Fibroblast of skin of scalp (primary cell): ENCODE measurements around the gene F13A1. TPM values are rescaled to one million over a fixed set of nuclear protein-coding genes. Genes with fewer than 3 reads are reported as not detected.

ENCODE experiments used
- DNase-seq: peaks from one replicate; pipeline ENCODE4 v3.0.0-alpha.2; 2013
- polyA plus RNA-seq, 2 experiments: library from polyadenylated mRNA; unstranded; fragments of 120-200 nt; gene quantifications; one replicate each; pipeline ENCODE4 v1.2.1, GENCODE V29; 2013; ENCODE audit not compliant: insufficient read length in 2 of 2

Gene F13A1
- polyA plus RNA-seq (2013, experiment 1 of 2; ENCODE audit: insufficient read length), result 0.26 TPM
- polyA plus RNA-seq (2013, experiment 2 of 2; ENCODE audit: insufficient read length), result 1.2 TPM

DNA sequence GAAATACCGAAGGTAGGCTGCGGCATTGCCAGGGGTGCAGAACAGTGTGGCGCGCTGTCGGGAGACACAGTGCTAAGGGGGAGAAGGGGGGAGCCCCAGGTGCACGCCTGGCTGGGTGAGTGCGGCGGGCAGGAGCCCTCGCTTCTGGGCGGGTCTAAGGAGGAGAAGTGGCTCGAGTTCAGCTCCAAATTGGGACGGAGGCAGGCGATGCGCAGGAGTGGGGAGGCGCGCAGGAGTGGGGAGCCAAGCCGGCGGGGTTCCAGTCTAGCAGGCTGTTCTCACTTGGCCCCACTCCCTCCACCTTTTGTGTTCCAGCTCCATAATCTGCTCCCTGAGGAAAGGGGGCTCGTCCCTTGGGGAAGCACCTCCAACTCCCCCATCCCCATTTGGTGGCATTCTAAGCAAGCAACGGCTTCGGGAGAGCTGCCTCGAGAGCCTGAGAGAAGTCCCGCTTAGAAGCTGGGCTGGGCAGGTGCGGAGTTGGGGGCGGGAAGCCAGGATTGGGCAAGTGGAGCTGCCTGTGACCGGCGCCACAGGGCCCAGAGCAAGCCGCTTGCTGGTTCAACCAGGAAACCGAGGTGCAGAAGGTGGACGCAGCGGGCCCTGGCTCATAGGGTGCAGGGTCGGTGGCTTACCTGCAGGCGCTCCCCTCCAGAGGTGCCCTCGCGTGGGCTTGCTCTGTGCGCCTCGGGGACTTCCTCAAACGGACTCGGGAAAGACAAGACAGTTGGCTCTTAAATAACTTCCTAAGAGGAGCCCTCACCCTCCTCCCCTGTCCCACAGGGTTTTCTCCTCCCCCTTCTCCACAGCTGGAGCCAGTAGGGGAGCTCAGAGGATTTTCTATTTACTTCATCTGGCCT lies at the start of gene F13A1:
F13A1 (minus strand) TSS at position 711 of the 860 bp plus-strand sequence. CDS start 1,998 bp downstream, outside the sequence.
- peak; percentile 14 for DNase-seq

- no peak for DNase-seq
Observed at GRCh38 chr6:6368684-6369052, 48.2 kb upstream of the F13A1 start.

DNA sequence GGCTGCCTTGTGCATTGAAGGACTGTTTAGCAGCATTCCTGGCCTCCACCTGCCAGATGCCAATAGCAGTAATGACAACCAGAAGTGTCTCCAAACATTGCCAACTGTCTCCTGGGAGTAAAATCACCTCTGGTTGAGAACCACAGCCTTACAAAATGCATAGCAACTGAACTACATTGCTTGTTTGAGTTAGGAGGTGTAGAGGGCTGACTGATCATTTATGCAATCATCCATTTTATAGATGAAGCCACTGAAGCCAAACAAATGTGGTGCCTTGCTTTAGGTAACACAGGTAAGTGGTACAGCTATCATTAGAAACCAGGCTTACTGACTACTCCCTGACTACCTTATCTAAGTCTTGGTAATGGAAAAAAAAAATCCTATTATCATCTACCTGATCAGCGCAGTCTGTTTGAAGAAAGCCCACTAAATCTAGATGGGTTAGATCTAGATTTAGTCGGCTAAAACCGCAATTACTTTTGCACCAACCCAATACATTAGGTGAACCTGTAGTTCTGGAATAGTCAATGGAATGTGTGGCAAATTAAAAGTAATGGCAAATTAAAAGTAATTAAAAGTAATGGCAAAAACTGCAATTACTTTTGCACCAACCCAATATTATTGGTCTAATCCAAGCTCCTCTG lies 47.7 kb upstream of the F13A1 start:
- DNase-seq, result no peak

- DNase-seq, result no peak
Observed at GRCh38 chr6:6366803-6367202, 46.3 kb upstream of the F13A1 start.

GRCh38 chr6:6365242-6365641 lies 44.8 kb upstream of the F13A1 start:
- no peak for DNase-seq

GRCh38 chr6:6362056-6362840 lies 41.8 kb upstream of the F13A1 start:
- no peak for DNase-seq

DNA sequence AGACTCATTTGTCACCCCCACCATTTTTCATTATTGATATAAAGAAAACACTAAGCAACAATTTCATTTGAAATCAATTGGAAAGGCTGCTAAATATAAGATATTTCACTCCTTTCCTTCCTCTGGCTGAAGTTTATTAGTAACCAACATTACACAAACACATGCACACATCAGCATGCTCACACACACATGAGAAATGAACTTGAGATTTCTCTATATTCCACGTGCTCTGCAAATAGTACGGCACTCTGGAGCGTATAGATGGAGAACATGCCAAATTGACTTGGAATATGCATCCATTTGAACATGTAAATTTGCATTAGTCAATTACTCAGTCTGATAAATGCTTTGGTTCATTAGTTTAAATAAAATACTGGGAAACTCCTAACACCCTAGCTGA lies 37.1 kb upstream of the F13A1 start:
- DNase-seq, result no peak

DNA sequence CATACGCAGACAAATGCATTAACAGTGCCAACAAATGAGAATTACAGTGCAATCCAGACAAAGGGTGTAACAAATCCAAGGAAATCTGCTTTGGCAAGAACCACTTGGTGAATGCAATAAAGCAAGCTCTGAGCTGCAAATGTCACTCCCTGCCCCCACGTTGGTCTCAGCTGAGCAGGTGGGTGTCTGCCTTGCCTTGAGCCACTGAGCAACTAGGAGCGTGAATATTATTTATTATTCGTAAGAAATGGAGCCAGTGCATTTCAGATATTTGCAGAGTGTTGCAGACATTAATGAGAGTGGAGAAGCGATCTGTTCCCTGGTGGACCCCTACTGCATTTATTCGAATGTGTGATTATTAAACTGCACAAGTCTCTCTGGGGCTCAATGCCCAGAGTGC lies 36.6 kb upstream of the F13A1 start:
- DNase-seq, result no peak

DNA sequence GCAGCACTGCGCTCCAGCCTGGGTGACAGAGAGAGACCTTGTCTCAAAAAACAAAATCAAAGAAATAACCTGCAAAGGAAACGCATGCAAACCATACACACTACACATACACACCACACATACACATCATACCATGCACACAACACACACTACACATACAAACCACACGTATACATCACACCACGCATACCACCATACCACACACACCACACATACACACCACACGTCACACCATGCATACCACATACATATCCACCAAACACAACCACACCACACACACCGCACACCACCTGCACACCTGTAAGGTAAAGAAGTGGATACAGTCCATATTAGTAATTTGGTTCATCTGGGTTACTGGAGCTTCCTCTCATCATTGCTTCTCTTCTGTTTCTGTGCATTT lies 32.3 kb upstream of the F13A1 start:
- no peak for DNase-seq

DNA sequence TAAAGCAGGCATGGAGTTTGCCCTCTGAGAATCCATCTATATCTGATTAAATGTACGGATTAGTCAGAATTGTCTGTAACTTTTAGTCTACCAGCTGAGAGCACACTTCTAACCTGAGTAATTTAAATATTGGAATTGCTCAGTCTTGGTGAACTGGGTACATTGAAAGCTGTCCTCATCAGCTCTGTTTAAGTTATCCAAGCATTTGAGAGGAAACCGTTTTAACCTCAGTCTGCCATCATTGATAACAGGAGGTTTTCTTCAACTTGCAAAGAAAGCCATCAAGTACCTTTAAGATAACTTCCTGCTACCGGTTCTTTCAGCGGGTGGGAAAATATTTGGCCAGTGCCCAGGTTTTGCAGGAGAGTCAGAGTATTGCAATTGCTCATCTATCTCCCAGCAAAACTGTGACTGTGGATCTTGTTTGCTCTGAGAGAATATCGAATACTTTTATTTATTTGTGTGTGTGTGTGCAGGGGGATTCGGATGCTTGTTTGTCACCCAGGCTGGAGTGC lies 31.1 kb upstream of the F13A1 start:
- DNase-seq, result no peak

DNA sequence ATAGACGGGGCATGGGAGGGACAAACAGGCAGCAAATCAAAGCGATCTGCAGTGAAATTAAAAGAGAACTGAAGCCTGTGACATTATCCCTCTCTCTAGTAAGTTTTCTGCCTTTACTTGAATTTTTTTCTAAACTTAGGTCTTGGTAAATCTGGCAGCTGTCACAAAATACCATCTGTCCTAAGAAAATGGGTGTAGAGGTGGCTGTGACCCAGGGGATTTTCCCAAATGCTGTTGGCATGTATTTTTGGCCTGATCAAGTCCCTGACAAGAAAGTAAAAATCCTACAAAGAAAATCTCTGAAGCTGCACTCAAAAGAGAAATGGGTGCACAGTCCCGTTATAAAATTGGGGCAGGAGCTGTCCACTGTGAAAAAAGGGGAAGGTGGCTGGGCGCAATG lies 30.2 kb upstream of the F13A1 start:
- DNase-seq, result no peak

- no peak for DNase-seq
Observed at GRCh38 chr6:6348256-6348655, 27.8 kb upstream of the F13A1 start.

DNA sequence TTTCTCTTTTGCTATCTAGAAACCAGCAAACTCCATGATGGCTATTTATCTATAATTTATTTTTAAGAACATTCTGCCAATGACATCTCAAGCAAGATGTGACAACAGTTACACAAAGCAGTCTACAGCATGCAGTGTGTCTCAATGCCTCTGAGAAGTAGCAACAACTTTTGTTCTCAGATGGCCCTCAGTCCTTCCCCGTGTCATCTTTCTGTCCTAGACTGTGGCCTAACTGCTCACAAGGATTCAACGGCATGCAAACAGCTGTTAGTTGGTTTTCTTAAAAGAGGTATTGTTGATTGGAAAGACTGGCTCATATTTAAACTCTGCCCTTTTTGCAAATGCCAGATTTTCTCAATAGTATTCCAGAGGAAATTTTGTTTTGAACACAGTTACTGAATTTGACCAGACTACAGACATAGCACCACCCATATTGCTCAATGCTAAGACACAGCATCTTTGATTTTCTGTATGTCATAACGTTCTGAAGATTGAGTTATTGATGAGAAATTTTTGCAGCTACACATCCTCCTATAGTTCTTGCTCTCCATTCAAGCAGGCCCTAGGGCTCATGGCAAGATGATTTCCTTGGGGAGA lies 26.1 kb upstream of the F13A1 start:
- DNase-seq, result no peak

DNA sequence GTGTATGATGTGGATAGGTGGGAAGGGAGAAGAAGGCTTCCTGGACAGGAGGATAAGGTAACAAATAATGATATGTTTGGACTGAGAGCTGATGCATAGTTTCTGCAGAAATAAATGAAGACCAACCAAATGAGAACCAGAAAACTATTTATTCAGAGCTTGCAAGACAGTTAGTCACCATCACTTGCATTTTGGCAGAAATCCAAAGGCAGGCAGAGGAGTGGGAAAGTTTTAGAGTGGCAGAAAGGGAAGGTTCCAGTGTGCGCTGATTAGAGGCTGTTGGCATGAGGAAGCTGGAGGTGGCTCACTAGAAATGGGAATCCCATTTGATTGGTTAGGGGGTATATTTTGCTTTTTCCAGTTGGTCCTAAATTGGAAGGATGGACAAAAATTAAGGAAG lies 13.0 kb upstream of the F13A1 start:
- peak; percentile 94 for DNase-seq

DNA sequence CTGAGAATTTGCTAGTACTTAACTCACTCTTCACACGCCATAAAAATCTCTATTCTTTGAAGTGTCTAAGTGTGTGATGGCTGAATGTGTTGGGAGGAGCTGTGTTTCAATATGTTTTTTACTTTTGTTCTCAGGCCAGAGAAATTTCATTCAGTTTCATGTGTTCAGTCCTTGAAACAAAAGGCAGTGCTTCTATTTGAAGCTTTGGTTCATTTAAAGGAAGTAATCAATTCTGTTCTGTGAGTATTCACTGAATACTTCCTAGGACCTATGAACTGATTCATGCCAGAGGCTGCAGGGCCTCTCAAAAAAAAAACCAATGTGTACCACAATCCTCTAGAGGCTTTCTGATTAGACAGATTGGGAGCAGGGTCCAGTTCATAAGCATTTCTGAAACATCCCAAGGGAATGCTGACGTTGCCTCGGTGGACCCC lies 12.4 kb upstream of the F13A1 start:
- DNase-seq, result peak; percentile 71

- peak; percentile 40 for DNase-seq
Observed at GRCh38 chr6:6331946-6332601, 11.6 kb upstream of the F13A1 start.

- peak; percentile 20 for DNase-seq
Observed at GRCh38 chr6:6331393-6331792, 10.9 kb upstream of the F13A1 start.

DNA sequence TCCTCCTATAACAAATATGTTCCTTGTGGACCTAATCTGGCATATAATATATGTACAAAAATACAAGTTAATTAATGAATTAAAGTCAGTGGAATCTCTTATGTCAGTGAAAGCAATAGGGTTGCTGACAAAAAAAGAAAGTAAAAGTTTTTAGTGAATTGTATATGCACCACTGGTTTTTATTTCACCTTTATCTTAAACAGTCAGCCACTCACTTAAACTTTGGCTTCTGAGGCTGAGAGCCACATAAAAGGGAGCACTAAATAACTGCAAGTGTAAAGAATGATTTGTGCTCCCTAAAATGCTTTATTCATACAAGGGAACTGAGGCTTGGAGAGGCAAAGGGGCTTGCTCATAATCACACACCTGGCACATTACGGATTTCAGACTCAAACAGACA lies 9.9 kb upstream of the F13A1 start:
- no peak for DNase-seq

- DNase-seq, result no peak
Observed at GRCh38 chr6:6328451-6328850, 8.0 kb upstream of the F13A1 start.

DNA sequence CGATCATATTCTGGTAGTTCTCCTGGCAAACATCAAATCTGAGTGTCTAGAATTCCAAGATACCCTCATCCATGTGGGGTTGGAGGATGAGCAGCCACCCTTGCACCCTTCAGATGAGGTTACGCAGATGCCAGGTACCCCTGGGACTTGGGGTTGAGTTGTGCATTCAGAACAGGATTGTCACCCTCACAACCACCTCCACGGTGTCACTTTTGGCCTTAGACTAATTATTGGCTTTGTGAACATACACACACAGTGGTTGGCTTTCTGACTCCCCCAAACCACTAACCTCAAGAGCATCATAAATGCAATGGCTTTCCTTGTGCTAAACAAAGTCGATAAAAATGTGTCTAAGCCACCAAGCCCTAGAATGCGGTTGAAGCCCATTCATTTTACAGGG lies 2.9 kb upstream of the F13A1 start:
- DNase-seq, result no peak

DNA sequence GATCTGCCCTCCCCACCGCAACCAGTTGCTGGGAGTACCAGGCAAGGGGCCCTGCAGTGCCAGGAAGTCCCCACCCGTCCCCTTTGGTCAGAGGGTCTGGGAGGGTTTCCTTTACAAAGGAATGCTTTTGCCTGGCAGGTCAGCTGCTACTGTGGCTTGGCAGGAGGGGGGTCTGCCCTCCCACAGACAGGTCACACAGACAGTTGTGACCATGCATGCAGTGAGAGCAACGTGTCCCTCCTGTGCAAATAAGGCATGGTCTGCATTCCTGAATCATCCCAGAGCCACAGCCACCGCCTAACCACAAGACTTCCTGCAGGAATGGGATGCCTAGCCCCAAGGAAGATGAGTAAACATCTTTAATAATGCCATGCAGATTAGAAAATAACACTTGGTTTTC lies 439 bp upstream of the F13A1 start:
- peak; percentile 83 for DNase-seq
